Amniotic epithelial cell (primary cell): ENCODE results near the gene NIM1K.
A peak's percentile ranks its signal among the peaks of the same experiment; 100 is the strongest.
"Not testable (repeated sequence)": the region's sequence is repeated elsewhere in the genome, so short reads cannot be mapped to it uniquely, and the experiment has no call there.

Experiments used
- DNase-seq: peaks from one replicate; pipeline ENCODE4 v3.0.0-alpha.2; 2010; ENCODE audit warnings: low read depth

The NIM1K gene

GRCh38 chr5:43191740-43192557, at the start of gene NIM1K:
Gene NIM1K (plus strand): TSS chr5:43192225. CDS start chr5:43245776, 53,551 bp downstream.
- peak; percentile 29 for DNase-seq

GRCh38 chr5:43145071-43145470, 47.0 kb upstream of the NIM1K start:
- DNase-seq = no peak

GRCh38 chr5:43146958-43147357, 45.1 kb upstream of the NIM1K start:
- DNase-seq = no peak

GRCh38 chr5:43148417-43148816, 43.6 kb upstream of the NIM1K start:
- DNase-seq = no peak

- no peak for DNase-seq
Measured at GRCh38 chr5:43149231-43149630, 42.8 kb upstream of the NIM1K start.

- no peak for DNase-seq
Measured at GRCh38 chr5:43150075-43150474, 42.0 kb upstream of the NIM1K start.

- no peak for DNase-seq
Measured at GRCh38 chr5:43150748-43151147, 41.3 kb upstream of the NIM1K start.

GRCh38 chr5:43152946-43153345, 39.1 kb upstream of the NIM1K start:
- DNase-seq = peak; percentile 30

GRCh38 chr5:43154469-43154868, 37.6 kb upstream of the NIM1K start:
- no peak for DNase-seq

- no peak for DNase-seq
Measured at GRCh38 chr5:43155394-43156096, 36.5 kb upstream of the NIM1K start.

GRCh38 chr5:43156388-43156787, 35.6 kb upstream of the NIM1K start:
- DNase-seq = no peak

- DNase-seq = peak; percentile 18
Measured at GRCh38 chr5:43157068-43157467, 35.0 kb upstream of the NIM1K start.

GRCh38 chr5:43161244-43161643, 30.8 kb upstream of the NIM1K start:
- no peak for DNase-seq

GRCh38 chr5:43164801-43165200, 27.2 kb upstream of the NIM1K start:
- DNase-seq = not testable (repeated sequence)

GRCh38 chr5:43165323-43165722, 26.7 kb upstream of the NIM1K start:
- no peak for DNase-seq

- DNase-seq = no peak
Measured at GRCh38 chr5:43168175-43168574, 23.9 kb upstream of the NIM1K start.

- DNase-seq = no peak
Measured at GRCh38 chr5:43171451-43171850, 20.6 kb upstream of the NIM1K start.

- DNase-seq = no peak
Measured at GRCh38 chr5:43171926-43172325, 20.1 kb upstream of the NIM1K start.

- no peak for DNase-seq
Measured at GRCh38 chr5:43172779-43173178, 19.2 kb upstream of the NIM1K start.

- no peak for DNase-seq
Measured at GRCh38 chr5:43174586-43174985, 17.4 kb upstream of the NIM1K start.

- no peak for DNase-seq
Measured at GRCh38 chr5:43179836-43180235, 12.2 kb upstream of the NIM1K start.

- DNase-seq = no peak
Measured at GRCh38 chr5:43182421-43182820, 9.6 kb upstream of the NIM1K start.

- not testable (repeated sequence) for DNase-seq
Measured at GRCh38 chr5:43183101-43183500, 8.9 kb upstream of the NIM1K start.
